HEK293T (cell line): ENCODE results near the gene PPP2R5C.

Experiments used
- CTCF ChIA-PET: fragments of 350-600 bp; formaldehyde crosslinking; extraction: SDS; loops from one replicate; lab custom pipeline; 2021; ENCODE audit warnings: antibody characterized with exemption, inconsistent platforms; lab: Yijun Ruan, JAX
- POLR2A ChIA-PET: fragments of 350-600 bp; formaldehyde crosslinking; extraction: SDS; loops from one replicate; lab custom pipeline; 2020; ENCODE audit warnings: antibody characterized with exemption, inconsistent platforms; lab: Yijun Ruan, JAX
- DNase-seq: peaks from one replicate; pipeline ENCODE4 v3.0.0; 2012; ENCODE audit warnings: mixed read lengths; ENCODE audit errors: extremely low spot score
- ARNT ChIP-seq: fragments of 450-650 bp; IDR thresholded peaks from 2 replicates; pipeline ENCODE4 v1.6.1; 2017; ENCODE audit warnings: mild to moderate bottlenecking
- BHLHE40 ChIP-seq: fragments of 450-650 bp; IDR thresholded peaks from 2 replicates; pipeline ENCODE4 v1.6.1; 2016; ENCODE audit warnings: mild to moderate bottlenecking, moderate library complexity, borderline replicate concordance
- CTBP1 ChIP-seq: fragments of 450-650 bp; IDR thresholded peaks from 2 replicates; pipeline ENCODE4 v1.6.1; 2016; ENCODE audit warnings: borderline replicate concordance
- ELF4 ChIP-seq: fragments of 450-650 bp; IDR thresholded peaks from 2 replicates; pipeline ENCODE4 v1.6.1; 2017; ENCODE audit warnings: antibody characterized with exemption
- FOXA1 ChIP-seq: fragments of 450-650 bp; IDR thresholded peaks from 2 replicates; pipeline ENCODE4 v1.6.1; 2016; ENCODE audit warnings: mild to moderate bottlenecking
- FOXK2 ChIP-seq: fragments of 450-650 bp; IDR thresholded peaks from 2 replicates; pipeline ENCODE4 v1.6.1; 2016; ENCODE audit warnings: mild to moderate bottlenecking
- FOXM1 ChIP-seq: fragments of 450-650 bp; IDR thresholded peaks from 2 replicates; pipeline ENCODE4 v1.6.1; 2017; ENCODE audit warnings: mild to moderate bottlenecking, borderline replicate concordance
- HDGF ChIP-seq: fragments of 450-650 bp; IDR thresholded peaks from 2 replicates; pipeline ENCODE4 v1.6.1; 2017; ENCODE audit warnings: antibody characterized with exemption, borderline replicate concordance
- L3MBTL2 ChIP-seq: fragments of 450-650 bp; conservative IDR thresholded peaks from 2 replicates; pipeline ENCODE4 v1.6.1; 2016; ENCODE audit warnings: mild to moderate bottlenecking
- LEF1 ChIP-seq: fragments of 450-650 bp; IDR thresholded peaks from 2 replicates; pipeline ENCODE4 v1.6.1; 2017; ENCODE audit warnings: mild to moderate bottlenecking, borderline replicate concordance
- NFRKB ChIP-seq: fragments of 450-650 bp; IDR thresholded peaks from 2 replicates; pipeline ENCODE4 v1.6.1; 2016; ENCODE audit warnings: mild to moderate bottlenecking, moderate library complexity
- PKNOX1 ChIP-seq: fragments of 450-650 bp; IDR thresholded peaks from 2 replicates; pipeline ENCODE4 v1.6.1; 2016
- SP1 ChIP-seq: fragments of 450-650 bp; IDR thresholded peaks from 2 replicates; pipeline ENCODE4 v1.6.1; 2017
- SUZ12 ChIP-seq: fragments of 450-650 bp; IDR thresholded peaks from 2 replicates; pipeline ENCODE4 v1.6.1; 2016; ENCODE audit warnings: mild to moderate bottlenecking
- TARDBP ChIP-seq: fragments of 450-650 bp; IDR thresholded peaks from 2 replicates; pipeline ENCODE4 v1.6.1; 2016
- ZNF384 ChIP-seq: fragments of 450-650 bp; IDR thresholded peaks from 2 replicates; pipeline ENCODE4 v1.6.1; 2016

The PPP2R5C gene

DNA sequence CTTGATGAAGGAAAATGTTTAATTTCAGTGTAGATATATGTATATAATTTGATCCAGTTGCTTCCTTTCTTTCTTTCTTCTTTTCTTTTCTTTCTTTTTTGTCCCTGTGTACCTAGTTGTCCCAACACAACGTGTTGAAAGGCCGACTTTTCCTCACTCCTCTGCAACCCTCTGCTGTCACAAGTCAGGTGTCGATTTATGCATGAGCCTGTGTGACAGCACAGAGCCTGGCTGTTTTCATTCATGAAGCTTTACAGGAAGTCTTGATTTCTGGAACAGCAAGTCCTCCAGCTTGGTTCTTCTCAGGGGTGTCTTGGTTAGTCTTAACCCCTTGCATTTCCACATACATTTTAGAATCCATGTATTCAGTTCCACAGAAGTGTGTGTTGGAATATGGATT, 88.1 kb downstream of the PPP2R5C start:
- POLR2A ChIA-PET = interaction anchor here (0.5 kb wide), 1 partner anchor 9 kb away, joined by 3 read pairs; no protein-coding TSS in a partner anchor
- TF ChIP-seq PKNOX1 = no peak
- no peak for TF ChIP-seq ARNT
- no peak for TF ChIP-seq CTBP1
- TF ChIP-seq FOXK2 = no peak
- no peak for TF ChIP-seq FOXM1
- no peak for TF ChIP-seq SUZ12
- no peak for TF ChIP-seq TARDBP
- no peak for TF ChIP-seq L3MBTL2
- TF ChIP-seq ZNF384 = no peak
- no peak for TF ChIP-seq HDGF
- no peak for TF ChIP-seq BHLHE40
- no peak for TF ChIP-seq LEF1
- TF ChIP-seq ELF4 = no peak
- no peak for TF ChIP-seq FOXA1
- TF ChIP-seq SP1 = no peak
- TF ChIP-seq NFRKB = no peak
- DNase-seq = no peak
- CTCF ChIA-PET = interaction anchor here (0.6 kb wide), 1 partner anchor 18 kb away, joined by 3 read pairs; no protein-coding TSS in a partner anchor

GRCh38 chr14:101851183-101851582, 89.7 kb downstream of the PPP2R5C start:
- DNase-seq = no peak
- TF ChIP-seq SP1 (no peak), PKNOX1 (no peak), HDGF (no peak), CTBP1 (no peak)
- ChIA-PET CTCF (no interaction called here), POLR2A (interaction anchor here (1.3 kb wide), 1 partner anchor 41 kb away, joined by 3 read pairs; no protein-coding TSS in a partner anchor)

DNA sequence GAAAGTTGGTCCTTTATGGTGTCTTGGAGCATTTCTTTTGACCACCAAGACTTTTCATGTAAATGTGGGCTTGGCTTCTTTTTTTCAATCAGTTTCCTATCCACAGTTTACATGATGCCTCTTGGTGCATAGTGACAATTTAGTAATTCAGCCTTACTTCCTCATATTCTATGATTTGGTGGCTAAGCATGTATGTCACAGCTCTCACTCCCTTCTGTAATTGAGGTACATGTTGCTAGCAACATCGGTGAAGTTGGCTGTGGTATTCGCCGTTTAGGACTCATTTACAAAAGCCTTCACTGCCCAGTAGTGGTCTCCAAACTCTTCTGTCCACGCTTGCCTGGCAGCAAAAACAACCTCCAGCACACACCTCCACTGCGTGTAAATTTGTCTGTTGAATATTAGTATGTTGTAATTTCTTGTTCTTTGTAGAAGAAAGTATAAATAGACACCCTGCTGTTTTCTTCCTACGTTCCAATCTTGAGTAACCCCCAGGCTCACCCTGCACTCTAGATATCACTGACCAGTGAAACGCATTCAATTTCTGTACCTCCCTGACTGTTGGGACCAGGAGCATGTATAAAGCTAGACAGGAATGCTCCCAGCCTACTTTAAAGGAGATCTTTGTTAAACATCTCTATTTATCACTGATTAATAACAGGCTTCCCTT, 90.4 kb downstream of the PPP2R5C start:
- POLR2A ChIA-PET = interaction anchor here (1.3 kb wide), 1 partner anchor 42 kb away, joined by 3 read pairs; no protein-coding TSS in a partner anchor
- no peak for DNase-seq
- TF ChIP-seq L3MBTL2 (no peak), ARNT (no peak), TARDBP (no peak), ZNF384 (no peak), PKNOX1 (no peak), NFRKB (no peak), FOXM1 (no peak), LEF1 (no peak), BHLHE40 (no peak), SP1 (no peak), HDGF (no peak), FOXK2 (no peak), FOXA1 (no peak)
- CTCF ChIA-PET = no interaction called here

DNA sequence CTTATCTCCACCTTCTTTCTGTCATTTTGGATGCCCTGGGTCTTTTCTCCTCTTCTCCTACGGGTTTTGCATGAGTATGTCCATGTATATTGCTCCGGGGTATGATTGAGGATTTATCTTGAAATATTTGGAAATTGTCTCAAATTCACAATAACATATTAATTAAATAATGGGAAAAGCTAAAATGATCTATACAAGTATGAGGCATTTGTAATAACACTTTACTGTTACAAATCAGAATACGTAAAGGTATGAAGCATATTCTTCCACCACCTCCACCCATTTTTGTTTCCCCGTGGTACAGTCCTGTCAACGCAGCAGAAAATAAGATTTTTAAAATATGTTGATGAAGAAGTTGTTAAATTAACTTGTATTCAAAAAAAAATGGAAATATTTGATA, 91.3 kb downstream of the PPP2R5C start:
- POLR2A ChIA-PET = no interaction called here
- no peak for TF ChIP-seq FOXM1
- TF ChIP-seq LEF1 = no peak
- no peak for TF ChIP-seq BHLHE40
- no peak for TF ChIP-seq NFRKB
- no peak for TF ChIP-seq HDGF
- TF ChIP-seq ARNT = no peak
- TF ChIP-seq CTBP1 = no peak
- TF ChIP-seq FOXA1 = no peak
- no peak for TF ChIP-seq SUZ12
- TF ChIP-seq ELF4 = no peak
- TF ChIP-seq ZNF384 = no peak
- TF ChIP-seq FOXK2 = no peak
- no peak for TF ChIP-seq SP1
- TF ChIP-seq TARDBP = no peak
- TF ChIP-seq L3MBTL2 = no peak
- TF ChIP-seq PKNOX1 = no peak
- no peak for DNase-seq
- CTCF ChIA-PET = no interaction called here

- no peak for DNase-seq
- ChIA-PET POLR2A (no interaction called here), CTCF (no interaction called here)
- TF ChIP-seq BHLHE40 (no peak), FOXK2 (no peak), HDGF (no peak), CTBP1 (no peak), ARNT (no peak), SP1 (no peak), PKNOX1 (no peak), SUZ12 (no peak), L3MBTL2 (no peak), FOXA1 (no peak)
These were observed 92.0 kb downstream of the PPP2R5C start for GRCh38 chr14:101853455-101854018.
